Measurements from ENCODE around the gene GPR63.

Gene GPR63

GRCh38 chr6:96821034-96821433 lies 16.2 kb downstream of the GPR63 start:
- no peak for DNase-seq

GRCh38 chr6:96816301-96816817 lies 20.9 kb downstream of the GPR63 start:
- DNase-seq, result no peak

- DNase-seq, result no peak
Observed at GRCh38 chr6:96814625-96815024, 22.7 kb downstream of the GPR63 start.

GRCh38 chr6:96812077-96812703 lies 25.1 kb downstream of the GPR63 start:
- no peak for DNase-seq

DNA sequence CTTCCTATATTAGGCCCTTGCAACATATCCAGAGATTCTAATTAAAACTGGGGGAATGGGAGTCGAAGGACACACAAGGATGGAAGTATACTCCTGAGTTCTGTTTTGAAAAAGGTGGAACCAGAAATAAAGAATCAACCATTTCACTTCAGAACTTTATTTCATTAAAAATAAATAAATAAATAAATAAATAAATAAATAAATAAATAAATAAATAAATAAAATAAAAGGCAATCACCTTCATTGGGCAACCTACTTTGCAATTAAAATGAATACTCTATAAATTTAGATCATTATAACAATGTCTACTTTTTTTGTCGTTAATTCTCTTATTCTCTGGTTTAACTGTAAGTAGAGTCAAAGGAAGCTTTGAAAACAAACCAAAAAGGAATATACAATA lies 25.6 kb downstream of the GPR63 start:
- no peak for DNase-seq

DNA sequence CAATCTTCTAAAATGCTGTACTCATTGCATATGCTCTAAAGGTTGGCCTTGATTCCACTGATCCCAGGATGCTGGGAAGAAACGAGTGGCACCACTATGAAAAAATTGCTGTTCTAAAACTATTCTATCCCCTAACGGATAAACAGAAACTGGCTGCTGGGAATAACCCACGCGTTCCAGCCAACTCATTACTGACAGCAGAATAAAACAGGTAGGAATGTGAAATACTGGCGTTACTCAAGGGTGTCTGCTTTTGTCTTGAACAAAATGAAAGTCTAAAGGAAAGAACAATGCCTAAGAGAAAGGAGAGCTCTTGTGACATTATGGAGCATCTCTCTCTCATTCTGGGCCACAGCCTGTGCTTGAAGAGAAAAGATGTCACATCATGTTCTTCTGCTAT lies 26.1 kb downstream of the GPR63 start:
- no peak for DNase-seq

DNA sequence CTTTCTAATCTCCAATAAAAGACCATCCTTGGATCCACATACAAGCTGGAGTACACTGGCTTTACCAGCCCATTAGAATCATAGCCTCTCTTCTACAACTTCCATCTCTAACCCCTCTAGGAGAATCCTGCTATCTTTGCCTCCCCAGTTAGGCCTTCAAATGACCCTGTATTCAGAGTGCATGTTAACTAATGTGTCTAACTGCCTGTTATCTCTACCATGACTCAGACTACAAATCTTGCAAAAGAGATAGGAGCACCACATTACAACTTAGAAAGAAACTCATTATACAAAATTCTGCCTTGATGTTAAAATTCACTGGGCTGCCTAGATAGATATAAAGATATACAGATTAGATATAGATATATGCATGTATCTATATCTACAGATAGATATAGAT lies 28.2 kb downstream of the GPR63 start:
- no peak for DNase-seq

DNA sequence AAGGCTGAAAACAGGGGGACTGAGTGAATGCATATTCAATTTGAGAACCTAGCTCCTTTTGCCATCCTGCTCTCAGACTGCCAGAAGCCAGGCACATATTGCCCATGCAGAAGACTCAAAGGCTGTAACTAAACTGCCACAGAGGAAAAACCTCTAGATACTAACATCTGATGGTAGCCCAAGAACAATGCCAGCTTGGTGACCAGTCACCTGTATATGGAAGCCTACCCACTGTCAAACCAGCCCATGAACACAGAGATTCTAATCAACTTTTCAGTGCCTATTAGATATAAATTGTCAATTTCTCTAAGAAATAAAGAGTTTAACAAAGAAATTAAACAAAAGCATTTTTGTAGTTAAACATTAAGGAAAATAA lies 34.2 kb downstream of the GPR63 start:
- DNase-seq, result no peak

- no peak for DNase-seq
Observed at GRCh38 chr6:96795481-96795880, 41.8 kb downstream of the GPR63 start.

DNA sequence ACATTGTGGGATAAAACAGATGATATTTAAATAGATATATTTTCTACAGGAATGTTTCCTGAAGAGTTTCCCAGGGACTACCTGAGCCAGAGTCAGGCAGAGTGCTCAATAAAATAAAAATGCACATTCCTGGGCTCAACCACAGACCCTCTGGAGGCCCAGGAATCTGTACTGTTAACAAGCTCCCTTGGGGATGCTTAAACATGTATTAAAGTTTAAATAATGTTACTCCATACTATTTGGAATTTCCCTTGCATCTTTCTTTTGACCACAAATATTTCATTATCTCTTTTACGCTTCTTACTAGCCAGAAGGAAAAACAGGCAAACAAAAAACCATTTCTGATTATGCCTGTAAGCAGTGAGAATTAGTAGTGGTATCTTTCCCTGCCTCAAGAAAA lies 42.3 kb downstream of the GPR63 start:
- no peak for DNase-seq

DNA sequence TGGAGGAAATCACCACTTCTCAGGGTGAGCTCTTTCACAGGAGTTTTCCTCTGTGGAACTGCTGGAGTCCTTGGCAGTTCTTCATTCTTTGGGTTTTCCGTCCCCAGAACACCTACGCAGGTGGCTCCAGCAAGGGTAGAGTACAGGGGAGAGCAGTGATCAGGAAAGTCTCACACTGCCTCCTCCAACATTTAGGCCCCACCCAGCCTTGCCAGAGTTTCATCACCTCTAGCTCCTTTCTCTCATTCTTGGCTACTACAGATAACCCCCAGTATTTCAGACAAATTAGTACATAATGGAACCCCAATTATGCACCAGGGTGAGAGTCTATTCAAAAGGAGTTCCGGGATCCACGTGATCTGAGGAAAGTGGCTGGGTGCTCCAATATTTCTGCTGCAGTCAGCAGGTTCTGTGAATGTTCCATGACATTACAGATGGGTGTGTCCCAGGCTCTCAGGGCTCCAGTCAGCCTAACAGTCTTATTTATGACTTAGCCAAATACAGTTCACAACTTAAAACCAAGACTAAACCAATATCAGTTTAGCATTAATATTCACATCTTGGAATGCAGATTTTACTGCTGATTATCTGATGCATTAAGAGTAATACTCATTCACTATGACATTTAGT lies 44.6 kb downstream of the GPR63 start:
- no peak for DNase-seq

GRCh38 chr6:96789871-96790270 lies 47.4 kb downstream of the GPR63 start:
- no peak for DNase-seq

- DNase-seq, result no peak
Observed at GRCh38 chr6:96787846-96788580, 49.3 kb downstream of the GPR63 start.

- DNase-seq, result no peak
Observed at GRCh38 chr6:96786336-96786735, 50.9 kb downstream of the GPR63 start.

- no peak for DNase-seq
Observed at GRCh38 chr6:96784650-96785049, 52.6 kb downstream of the GPR63 start.

DNA sequence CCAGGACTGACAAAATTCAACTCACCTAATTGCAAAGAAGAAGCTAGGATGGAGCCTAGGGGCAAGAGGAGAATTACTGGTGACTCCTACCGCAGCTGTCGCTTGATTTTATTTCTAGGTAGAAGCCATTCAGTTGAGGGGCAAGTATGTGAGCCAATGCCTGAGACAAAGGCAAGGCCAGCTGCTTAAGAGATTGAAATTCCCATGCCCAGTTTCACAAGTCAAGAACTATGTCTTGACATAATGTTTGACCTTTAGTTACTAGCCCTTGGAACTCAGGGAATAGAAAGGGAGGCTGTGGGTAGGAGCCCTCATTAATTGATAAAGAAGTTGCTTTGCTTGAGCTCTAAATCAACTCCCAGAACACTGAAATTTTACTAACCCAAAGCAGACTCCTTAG lies 54.0 kb downstream of the GPR63 start:
- DNase-seq, result no peak

DNA sequence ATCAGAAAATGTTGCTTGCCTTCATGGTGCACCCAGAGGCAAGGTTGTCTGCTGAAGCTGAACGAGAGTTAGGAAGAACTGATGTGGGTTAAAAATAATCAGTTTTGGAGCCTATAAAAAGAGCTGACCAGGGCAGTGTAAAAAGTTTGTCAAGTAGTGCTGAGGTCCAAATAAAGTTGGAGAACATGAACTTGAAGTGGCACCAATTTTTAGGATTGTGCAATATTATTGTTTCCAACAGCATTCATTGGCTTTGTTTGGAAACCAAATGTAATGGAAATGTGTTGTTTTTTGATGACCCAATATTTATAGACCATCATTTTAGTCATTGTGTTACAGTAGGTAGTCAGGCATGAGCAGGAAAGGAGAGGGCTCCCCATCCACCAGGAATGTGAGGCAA lies 55.7 kb downstream of the GPR63 start:
- DNase-seq, result no peak

GRCh38 chr6:96777113-96777512 lies 60.2 kb downstream of the GPR63 start:
- DNase-seq, result no peak

- DNase-seq, result no peak
Observed at GRCh38 chr6:96775727-96776400, 61.4 kb downstream of the GPR63 start.

DNA sequence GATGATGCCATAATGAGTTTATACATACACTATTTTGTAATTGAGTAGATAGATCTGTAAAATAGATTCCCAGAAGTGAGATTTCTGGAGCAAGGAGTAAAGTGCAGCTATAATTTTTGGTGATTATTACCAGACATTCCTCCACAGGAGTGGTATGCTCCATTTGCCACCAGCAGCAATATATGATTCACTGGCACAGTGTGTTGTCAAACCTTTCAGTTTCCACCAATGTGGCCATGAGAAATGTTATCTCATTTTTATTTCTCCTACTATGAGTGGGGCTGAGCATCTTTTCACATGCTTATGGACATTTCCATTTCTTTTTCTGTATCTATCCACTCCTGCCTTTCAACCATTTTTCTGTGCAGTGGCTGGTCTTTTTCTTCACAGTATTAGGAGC lies 70.5 kb downstream of the GPR63 start:
- DNase-seq, result no peak

DNA sequence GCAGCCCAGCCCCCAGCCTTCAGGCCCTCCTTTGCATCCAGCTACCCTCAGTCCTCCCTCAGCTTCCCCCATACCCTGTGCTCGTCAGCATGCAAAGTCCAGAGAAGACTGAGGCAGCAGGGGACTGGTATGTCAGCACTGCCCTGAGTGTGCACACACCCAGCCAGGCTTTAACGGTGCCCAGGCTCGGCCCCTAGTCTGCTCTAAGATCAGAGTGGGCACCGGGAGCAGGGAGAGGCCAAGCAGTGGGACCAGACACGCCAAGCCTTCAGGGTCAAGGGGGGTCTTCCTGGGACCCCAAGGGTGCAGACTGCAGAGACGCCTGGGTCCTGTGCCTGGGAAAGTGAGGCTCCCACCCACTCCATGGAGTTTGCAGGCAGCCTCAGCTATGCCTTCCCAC lies 74.7 kb downstream of the GPR63 start:
- no peak for DNase-seq

GRCh38 chr6:96761794-96762193 lies 75.5 kb downstream of the GPR63 start:
- DNase-seq, result no peak

DNA sequence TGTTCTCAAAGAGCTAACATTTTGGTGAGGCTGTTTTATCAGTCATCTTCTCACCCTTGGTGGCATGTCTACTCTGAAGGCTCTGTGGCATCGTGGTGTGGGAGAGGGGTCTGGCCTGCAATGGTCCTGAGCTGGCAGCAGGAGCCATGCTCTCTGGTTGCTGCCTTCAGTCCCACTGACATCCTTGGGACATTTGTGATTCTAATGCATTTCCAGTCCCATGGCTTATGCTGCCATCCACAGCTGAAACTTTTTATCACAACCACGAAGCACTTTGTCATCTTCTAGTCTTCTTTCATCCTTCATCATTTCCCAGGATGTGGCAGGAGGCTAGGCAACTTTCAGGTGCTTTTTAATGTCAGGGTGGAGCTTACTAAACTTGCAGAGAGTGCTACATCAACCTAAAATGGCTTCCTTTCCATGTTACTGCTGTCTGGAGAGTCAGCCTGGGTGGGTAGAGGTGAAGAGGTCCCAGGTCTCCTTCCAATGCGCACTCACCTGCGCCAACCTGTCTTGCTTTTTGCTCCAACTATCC lies 77.1 kb downstream of the GPR63 start:
- DNase-seq, result no peak

Measured in effector CD8-positive, alpha-beta T cell (primary cell).